Uterus (tissue), 4 donors: Measurements from ENCODE around the gene AGT. TPM values are rescaled to one million over a fixed set of nuclear protein-coding genes. Genes with fewer than 3 reads are reported as not detected.

Experiments
- DNase-seq, 2 donors: peaks; one replicate each; pipeline ENCODE4 v3.0.0-alpha.2; 2019 to 2020
- H3K27ac ChIP-seq, 2 donors: fragments of 200-600 bp; sonication (generic); 1 replicate in 1 of 2; 2 replicates in 1 of 2; pipeline ENCODE4 v1.5.1; 2016 to 2018
- H3K27me3 ChIP-seq, 2 donors: fragments of 200-600 bp; sonication (generic); one replicate each; pipeline ENCODE4 v1.5.1; 2018 to 2019; ENCODE audit warnings: control low read depth in 1 of 2
- H3K36me3 ChIP-seq, 2 donors: fragments of 200-600 bp; sonication (generic); one replicate each; pipeline ENCODE4 v1.5.1; 2019; ENCODE audit warnings: control low read depth in 1 of 2
- H3K4me1 ChIP-seq, 2 donors: fragments of 200-600 bp; sonication (generic); one replicate each; pipeline ENCODE4 v1.5.1; 2018 to 2019; ENCODE audit warnings: control low read depth in 1 of 2
- H3K4me3 ChIP-seq, 2 donors: fragments of 200-600 bp; sonication (generic); 1 replicate in 1 of 2; 2 replicates in 1 of 2; pipeline ENCODE4 v1.5.1; 2018 to 2019; ENCODE audit warnings: mild to moderate bottlenecking in 1 of 2
- H3K9me3 ChIP-seq, 2 donors: fragments of 200-600 bp; sonication (generic); one replicate each; pipeline ENCODE4 v1.5.1; 2019; ENCODE audit warnings: control low read depth in 1 of 2
- POLR2A ChIP-seq, 2 donors: fragments of 450-650 bp; IDR thresholded peaks; one replicate each; pipeline ENCODE4 v1.6.1; 2016; ENCODE audit warnings: antibody characterized with exemption in 2 of 2, mild to moderate bottlenecking in 1 of 2, moderate library complexity in 1 of 2
- intact Hi-C: fragments of 100-400 bp; cut with DNase I; formaldehyde crosslinking; loops from one replicate; pipeline ENCODE4 v1.15.1; 2023; ENCODE audit warnings: low total_unique reads
- total RNA-seq, 4 donors: library from RNA; depleted of rRNA in 3 of 4; stranded (reverse); fragments of >200 nt in 3 of 4; gene quantifications; one replicate each; pipeline versions ENCODE4 v1.1.0 to v1.2.4, GENCODE V29; 2014 to 2023
- TF ChIP-seq, protein P1 (sequence below), 4 experiments: fragments of 200-600 bp in 2 of 4; fragments of 450-650 bp in 2 of 4; sonication (generic) in 2 of 4; IDR thresholded peaks; one replicate each; pipeline ENCODE4 v1.5.1; 2016 to 2019; ENCODE audit warnings: antibody characterized with exemption in 4 of 4, mild to moderate bottlenecking in 2 of 4, moderate library complexity in 1 of 4
- donor health status: DM: yes; HTN: yes; CAD: no.

AGT gene
- total RNA-seq, 4 donors from 2014 or later: 0.77 to 7.6 (median 2.5) TPM

DNA sequence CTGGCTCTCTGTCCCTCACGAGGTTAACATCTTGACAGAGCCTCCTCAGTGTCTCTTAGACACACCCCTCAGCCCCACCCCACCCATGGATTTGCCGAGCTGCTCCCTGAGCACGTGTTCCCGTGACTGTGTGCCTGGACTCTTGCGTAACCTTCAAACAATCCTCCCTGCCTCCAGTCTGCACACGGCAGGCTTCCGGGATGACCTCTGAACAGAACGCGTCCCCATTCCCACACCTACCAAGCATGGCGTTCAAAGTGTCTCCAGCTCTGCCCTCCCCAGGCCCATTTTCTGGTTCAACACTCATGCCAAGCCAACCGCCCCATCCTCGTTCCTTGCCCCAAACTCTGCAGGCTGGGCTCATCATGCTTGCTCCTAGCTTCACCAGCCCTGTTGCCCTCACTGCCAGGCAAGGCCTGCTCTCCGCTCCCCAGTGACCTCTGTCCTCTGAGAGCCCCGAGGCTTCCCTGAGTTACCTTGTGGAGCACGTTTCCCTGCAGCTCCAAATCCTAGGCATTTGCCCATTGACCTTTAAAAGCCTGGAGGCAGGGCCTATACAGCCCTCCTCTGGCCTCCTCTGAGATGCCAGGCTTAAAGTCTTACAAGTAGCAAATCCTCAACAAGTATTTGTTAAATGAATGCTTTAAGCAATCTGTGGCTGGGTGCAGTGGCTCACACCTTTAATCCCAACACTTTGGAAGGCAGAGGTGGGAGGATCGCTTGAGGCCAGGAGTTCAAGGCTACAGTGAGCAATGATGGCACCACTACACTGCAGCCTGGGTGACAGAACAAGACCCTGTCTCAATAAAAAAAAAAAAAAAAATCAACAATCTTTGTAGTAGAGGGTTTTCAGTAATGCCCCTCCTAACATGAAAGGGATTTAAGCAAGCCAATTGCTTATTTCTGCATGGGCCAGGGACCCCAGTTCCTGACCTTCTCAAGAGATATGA lies 5.0 kb downstream of the AGT start:
- Histone ChIP-seq H3K27ac (no peak overlapping the region), H3K4me1 (no peaks in the 10 kb centered on the region), H3K27me3 (no peaks in the 10 kb centered on the region), H3K36me3 (no peaks in the 10 kb centered on the region), H3K4me3 (no peak overlapping the region), H3K9me3 (no peaks in the 10 kb centered on the region)
- no peak for TF ChIP-seq POLR2A (IDR thresholded peaks at IDR 0.05)
- TF ChIP-seq, protein P1, sequence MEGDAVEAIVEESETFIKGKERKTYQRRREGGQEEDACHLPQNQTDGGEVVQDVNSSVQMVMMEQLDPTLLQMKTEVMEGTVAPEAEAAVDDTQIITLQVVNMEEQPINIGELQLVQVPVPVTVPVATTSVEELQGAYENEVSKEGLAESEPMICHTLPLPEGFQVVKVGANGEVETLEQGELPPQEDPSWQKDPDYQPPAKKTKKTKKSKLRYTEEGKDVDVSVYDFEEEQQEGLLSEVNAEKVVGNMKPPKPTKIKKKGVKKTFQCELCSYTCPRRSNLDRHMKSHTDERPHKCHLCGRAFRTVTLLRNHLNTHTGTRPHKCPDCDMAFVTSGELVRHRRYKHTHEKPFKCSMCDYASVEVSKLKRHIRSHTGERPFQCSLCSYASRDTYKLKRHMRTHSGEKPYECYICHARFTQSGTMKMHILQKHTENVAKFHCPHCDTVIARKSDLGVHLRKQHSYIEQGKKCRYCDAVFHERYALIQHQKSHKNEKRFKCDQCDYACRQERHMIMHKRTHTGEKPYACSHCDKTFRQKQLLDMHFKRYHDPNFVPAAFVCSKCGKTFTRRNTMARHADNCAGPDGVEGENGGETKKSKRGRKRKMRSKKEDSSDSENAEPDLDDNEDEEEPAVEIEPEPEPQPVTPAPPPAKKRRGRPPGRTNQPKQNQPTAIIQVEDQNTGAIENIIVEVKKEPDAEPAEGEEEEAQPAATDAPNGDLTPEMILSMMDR (IDR thresholded peaks at IDR 0.05): no peak
- DNase-seq: no peak
- intact Hi-C loops: no loop called here

DNA sequence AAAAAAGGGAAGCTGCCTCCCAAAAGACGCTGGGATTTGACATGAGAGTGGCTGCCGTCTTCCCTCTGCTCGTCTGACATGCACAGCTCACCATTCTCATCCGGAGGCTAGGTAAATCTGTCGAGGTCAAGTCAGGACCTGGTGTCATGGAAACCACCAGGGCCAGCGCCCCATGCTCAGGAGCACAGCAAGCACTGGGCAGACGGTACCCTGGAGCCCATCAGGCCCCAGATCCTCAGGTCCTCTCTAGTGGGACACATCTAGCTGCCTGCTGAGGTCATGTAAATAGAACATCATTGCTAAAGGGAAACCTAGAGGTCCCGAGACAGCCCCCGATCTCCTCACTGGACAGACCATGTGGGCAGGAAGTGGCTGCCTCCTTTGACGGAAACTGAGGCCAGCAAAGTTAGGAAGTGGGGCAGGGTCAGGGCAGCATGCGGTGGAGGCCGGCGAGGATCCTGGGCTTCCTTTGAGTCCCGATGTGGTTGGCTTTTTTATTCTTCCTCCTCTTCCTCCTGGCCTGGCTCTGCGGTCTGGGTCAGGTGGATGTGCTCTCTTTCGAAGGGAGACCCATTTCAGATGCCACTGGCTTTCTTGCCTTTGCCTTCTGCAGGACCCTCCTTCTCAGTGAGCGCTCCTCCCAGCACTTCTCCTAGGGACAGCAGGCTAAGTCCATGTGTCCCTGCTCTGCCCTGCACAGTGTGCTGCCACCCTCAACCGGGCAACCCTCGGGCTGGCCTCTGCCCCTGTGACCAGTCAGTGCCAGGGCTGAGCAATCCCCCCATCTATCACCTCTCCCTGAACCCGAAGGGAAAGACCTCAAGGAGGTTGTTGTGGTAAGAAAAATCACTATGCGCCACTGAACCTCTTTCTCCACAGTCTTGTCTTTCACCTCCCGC lies 5.9 kb downstream of the AGT start:
- Histone ChIP-seq H3K27me3 (no peaks in the 10 kb centered on the region), H3K4me3 (no peak overlapping the region), H3K27ac (no peak overlapping the region), H3K4me1 (no peaks in the 10 kb centered on the region), H3K9me3 (no peaks in the 10 kb centered on the region), H3K36me3 (no peaks in the 10 kb centered on the region)
- intact Hi-C loops: no loop called here
- no peak for TF ChIP-seq POLR2A (IDR thresholded peaks at IDR 0.05)
- TF ChIP-seq, protein P1 (IDR thresholded peaks at IDR 0.05): no peak
- no peak for DNase-seq

DNA sequence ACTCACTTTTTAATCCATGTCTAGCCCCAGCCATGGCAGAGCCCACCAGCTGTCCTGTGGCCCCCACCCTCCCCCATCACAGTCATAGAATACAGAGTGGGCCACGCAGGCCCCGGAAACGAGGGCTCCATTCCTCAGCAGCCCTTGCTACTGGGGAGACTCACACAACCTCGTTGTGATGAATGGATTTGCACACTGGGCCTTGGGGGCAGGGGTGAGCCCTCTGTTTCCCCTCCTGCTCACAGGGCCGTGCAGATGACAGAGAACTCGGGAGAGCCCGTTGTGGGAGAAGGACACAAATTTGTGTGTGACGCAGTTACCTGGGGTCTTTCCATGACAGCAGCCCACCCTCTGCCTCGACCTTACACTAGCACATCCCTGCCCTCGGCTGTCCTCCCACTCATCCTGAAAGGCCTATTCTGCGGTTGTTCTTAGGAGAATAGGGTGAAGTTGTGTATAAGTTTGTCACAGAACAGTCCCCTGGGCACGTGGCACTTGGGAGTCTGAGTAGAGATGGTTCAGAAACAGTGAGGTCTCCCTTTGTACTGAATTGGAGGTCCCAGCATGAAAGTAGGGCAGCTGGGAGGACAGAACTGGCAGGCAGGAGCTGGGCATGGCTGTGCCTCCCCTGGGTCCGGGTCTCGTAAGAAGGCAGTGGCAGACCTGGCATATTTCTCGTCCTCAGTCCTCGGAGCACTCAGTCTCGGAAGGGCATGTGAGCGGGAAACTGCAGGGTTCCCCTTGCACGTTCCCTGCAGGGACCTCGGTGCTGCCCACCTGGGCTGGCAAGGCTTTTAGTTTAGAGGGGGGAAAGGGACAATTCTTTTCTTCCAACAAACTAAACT lies 6.8 kb downstream of the AGT start:
- no peak for TF ChIP-seq POLR2A (IDR thresholded peaks at IDR 0.05)
- TF ChIP-seq, protein P1 (IDR thresholded peaks at IDR 0.05): no peak
- DNase-seq: no peak
- no peaks in the 10 kb centered on the region for H3K27me3 ChIP-seq

DNA sequence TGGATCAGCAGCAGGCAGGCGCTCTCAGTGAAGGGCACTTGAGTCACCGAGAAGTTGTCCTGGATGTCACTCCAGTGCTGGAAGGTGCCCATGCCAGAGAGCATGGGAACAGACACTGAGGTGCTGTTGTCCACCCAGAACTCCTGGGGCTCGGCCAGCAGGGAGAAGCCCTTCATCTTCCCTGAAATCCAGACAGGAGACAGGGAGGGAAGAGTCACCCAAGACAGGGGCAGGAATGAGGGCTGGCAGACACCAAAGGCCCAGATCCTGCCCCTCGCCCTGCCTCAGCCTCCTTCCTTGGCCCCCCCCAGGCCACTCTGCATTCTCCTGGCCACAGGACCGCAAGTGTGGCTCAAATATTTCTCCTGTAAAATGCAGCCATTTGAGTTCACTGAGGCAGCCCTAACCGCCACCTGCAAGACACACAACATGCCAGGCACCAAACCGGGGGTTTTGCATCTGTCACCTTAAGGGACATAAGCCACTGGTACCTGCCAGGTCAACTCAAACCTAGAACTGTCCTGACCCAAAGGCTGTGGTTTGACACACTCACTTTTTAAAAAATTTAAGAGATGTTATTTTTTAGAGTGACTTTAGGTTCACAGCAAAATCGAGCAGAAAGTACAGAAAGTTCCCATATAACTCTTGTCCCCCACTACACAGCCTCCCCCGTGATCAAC lies 7.8 kb downstream of the AGT start:
- no peak overlapping the region for H3K27ac ChIP-seq

More for the DNA sequence above, 6.8 kb downstream of the AGT start:
- Histone ChIP-seq H3K4me3 (no peak overlapping the region), H3K4me1 (no peaks in the 10 kb centered on the region), H3K27ac (no peak overlapping the region), H3K36me3 (no peaks in the 10 kb centered on the region), H3K9me3 (no peaks in the 10 kb centered on the region)
- intact Hi-C loops: no loop called here

More for the DNA sequence above, 7.8 kb downstream of the AGT start:
- no peaks in the 10 kb centered on the region for H3K27me3 ChIP-seq
- no peaks in the 10 kb centered on the region for H3K36me3 ChIP-seq
- H3K4me3 ChIP-seq: no peak overlapping the region
- TF ChIP-seq POLR2A (IDR thresholded peaks at IDR 0.05): no peak
- TF ChIP-seq, protein P1 (IDR thresholded peaks at IDR 0.05): no peak
- no peak for DNase-seq
- intact Hi-C loops: no loop called here
- H3K9me3 ChIP-seq: no peaks in the 10 kb centered on the region
- H3K4me1 ChIP-seq: no peaks in the 10 kb centered on the region
